Medulla oblongata (tissue), 1 donor: ENCODE measurements around the gene NETO2.
"Not testable (repeated sequence)": the region's sequence is repeated elsewhere in the genome, so short reads cannot be mapped to it uniquely, and the experiment has no call there.

Experiments used
- DNase-seq: peaks from one replicate; pipeline ENCODE4 v3.0.0-alpha.2; 2015; ENCODE audit errors: extremely low spot score

NETO2 gene

DNA sequence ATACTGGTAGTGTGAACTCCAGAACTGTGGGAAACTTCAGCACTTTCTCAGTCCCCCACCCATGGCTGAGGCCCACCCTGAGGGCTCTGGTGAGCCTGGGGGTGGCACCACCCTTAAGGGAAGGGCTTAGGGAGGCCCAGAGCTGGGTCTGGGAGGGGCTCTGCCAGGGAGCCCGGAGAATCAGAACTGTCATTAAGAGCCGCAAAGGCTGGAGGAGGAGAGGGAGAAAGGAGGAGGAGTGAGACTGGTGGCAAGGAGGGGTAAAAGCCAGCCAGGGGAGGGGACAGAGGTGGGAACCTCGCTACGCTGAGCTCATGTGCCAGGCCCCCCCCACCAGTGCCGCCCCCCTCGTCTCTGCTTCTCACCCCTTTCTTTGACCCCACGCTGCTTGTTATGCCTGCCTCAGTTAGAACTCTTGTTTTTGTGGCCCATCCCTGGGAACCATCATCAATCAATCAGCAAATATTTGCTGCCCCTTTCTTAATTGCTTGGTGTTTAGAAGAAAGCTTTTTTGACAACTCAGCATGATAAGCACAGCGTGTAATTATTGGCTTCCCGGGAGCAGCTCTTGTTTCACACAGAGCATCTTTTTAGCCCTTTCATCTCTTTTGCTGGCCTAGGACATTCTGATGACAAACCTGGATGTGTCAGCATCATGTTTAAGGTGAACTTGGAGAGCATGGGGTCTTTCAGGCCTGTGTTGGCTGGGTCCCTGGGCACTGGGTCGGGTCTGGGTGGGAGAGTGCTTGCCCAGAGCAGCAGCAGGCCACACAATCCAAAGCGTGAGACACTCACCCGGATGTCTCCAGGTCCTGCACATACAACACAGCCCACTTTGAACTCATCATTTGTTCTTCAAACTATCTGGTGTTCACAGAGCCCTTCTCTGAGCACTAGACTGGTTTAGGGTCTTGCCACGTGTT, 77.7 kb downstream of the NETO2 start:
- no peak for DNase-seq

DNA sequence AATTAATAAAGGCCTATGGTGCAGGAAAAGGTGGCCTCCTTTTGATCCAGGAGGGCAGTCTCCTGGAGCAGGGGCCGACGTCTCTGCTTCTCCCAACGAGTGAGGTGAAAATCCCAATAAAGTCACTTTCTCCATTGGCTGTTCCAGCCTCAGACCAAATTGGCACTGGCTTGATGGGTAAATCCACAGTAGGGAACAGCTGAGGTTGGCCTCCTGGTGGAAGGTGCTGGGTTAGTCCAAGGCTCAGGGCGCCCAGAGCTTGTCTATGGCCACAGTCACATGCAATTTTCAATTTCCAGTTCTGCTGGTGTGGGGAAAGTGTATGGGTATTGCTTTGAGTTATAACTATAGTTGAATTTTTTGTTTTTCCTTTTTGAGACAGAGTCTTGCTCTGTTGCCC, 79.0 kb downstream of the NETO2 start:
- no peak for DNase-seq

DNA sequence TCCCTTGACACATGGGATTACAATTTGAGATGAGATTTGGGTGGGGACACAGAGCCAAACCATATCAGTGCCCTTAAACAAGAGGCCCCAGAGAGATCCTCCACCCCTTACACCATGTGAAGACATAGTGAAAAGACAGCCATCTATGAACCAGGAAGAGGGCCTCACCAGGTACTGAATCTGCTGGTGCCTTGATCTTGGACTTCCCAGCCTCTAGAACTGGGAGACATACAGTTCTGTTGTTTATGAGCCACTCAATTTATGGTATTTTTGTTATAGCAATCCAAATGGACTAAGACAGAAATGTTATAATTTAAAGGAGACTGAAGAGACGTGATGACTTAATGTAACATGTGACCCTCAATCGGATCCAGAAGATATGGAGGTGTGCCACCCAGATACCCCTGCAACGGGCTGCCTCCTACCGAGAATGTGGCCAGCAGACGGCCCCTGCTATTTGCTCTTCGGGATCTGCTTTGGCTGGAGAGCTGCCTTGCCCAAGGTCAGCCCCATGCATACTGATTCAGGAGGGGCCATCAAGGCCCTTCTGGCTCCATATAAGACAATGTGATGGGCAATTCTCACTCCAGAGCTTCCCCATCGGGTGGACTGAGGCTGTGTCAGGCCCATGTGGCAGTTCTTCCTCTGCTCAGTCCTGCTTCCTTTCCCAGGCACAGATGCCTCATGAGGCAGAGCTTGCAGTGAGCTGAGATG, 80.6 kb downstream of the NETO2 start:
- DNase-seq: no peak

DNA sequence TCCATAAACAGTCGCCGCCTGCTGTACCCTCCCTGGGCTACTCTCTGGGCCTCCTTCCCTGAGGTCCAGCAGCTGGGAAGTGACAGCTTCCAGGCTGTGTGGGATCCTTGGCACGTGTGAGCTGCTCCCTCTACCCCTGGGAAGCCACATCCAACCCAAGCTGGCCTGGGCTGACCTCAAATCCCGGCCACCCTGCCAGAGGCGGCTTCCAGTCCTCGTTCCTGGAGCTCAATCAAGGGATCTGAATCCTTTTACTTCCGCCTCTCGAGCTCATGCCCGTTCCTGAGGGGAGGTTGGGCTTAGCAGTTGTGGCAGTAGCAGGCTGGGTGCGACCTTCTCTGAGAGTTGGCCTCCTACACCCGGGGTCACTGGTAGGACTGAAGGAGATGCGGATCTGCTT, 82.5 kb downstream of the NETO2 start:
- DNase-seq: no peak

DNA sequence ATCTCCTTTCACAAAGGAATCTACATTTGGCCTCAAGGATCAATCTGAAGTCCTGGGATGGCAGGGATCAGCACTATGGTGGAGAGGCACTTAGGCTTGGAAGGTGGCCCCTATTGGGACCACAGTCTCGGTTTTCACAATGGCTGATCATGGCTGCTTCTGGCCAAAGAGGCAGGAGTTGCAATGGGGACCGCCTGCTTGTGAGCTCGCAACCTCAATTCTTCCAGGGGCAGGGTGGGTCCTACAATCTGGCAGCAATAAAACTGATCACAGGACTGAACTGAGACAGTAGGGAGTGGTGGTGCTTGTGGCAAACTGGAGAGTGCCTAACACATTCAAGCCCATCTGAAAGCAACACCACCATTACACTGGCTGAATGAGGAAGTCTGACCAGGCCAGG, 83.1 kb downstream of the NETO2 start:
- DNase-seq: no peak

DNA sequence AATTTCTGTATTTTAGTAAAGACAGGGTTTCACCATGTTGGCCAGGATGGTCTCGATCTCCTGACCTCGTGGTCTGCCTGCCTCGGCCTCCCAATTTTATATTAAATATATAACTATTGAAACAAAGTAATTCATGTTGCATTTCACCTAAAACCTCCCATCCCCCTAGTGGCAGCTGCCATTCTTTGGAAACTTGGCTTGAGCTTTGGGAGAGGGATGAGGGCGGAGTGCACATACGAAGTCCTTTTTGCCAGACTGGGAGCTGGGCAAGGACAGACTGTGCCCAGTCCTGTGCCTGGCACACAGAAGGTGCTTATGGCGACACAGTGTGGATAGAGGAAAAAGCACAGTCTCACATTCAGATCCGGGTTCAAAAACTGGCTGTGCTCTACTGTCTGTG, 83.8 kb downstream of the NETO2 start:
- DNase-seq: no peak

DNA sequence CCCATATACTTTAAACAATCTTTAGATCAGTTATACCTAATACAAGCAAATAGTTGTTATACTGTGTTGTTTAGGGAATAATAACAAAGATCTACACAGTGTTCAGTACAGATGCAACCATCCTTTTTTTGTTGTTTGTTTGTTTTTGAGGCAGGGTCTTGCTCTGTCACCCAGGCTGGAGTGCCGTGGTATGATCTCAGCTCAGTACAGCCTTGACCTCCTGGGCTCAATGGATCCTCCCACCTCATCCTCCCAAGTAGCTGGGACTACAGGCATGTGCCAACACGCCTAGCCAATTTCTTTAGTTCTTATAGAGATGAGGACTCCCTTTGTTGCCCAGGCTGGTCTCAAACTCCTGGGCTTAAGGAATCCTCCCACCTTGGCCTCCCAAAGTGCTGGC, 84.6 kb downstream of the NETO2 start:
- DNase-seq: not testable (repeated sequence)

DNA sequence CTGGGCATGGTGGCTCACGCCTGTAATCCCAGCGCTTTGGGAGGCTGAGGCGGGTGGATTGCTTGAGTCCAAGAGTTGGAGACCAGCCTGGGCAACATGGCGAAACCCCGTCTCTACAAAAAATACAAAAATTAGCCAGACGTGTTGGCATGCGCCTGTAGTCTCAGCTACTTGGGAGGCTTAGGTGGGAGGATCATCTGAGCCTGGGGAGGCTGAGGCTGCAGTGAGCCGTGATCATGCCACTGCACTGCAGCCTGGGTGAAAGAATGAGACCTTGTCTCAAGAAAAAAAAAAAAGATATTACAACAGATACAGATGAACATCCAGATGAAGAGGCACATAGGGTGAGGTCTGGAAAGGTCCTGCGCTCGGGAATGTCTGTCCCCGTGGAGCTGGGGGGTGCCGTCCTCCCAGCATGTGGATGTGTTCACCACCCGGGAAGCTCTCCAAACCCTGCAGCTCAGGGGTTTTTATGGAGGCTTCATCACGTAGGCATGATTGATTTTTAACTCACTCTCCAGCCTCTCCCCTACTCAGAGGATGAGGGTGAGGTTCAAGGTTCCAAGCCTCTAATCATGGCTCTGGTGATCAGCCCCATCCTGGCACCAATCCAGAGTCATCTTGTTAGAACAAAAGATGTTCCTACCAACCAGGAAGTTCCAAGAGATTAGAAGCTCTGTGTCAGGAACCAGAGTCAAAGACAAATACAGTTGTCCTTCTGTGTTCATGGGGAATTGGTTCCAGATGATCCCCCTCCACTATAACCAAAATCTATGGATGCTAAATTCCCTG, 85.3 kb downstream of the NETO2 start:
- DNase-seq: no peak

DNA sequence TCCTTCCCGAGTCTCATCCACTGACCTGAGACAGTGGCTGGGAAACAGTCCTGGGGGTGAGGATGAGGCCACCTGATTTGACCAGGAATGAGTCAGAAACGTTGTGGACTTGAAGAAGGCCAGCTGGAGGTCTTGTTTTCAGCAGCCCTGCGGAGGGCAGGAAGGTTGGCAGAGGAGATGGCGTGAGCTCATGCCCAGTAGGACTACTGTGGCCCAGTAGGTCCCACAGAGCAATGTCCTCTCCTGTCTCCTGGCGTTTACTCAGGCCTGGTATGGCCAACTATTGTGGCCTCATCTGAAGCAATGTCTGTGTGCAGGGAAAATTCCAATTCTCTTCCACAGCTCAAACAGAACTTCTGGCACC, 86.1 kb downstream of the NETO2 start:
- DNase-seq: no peak

DNA sequence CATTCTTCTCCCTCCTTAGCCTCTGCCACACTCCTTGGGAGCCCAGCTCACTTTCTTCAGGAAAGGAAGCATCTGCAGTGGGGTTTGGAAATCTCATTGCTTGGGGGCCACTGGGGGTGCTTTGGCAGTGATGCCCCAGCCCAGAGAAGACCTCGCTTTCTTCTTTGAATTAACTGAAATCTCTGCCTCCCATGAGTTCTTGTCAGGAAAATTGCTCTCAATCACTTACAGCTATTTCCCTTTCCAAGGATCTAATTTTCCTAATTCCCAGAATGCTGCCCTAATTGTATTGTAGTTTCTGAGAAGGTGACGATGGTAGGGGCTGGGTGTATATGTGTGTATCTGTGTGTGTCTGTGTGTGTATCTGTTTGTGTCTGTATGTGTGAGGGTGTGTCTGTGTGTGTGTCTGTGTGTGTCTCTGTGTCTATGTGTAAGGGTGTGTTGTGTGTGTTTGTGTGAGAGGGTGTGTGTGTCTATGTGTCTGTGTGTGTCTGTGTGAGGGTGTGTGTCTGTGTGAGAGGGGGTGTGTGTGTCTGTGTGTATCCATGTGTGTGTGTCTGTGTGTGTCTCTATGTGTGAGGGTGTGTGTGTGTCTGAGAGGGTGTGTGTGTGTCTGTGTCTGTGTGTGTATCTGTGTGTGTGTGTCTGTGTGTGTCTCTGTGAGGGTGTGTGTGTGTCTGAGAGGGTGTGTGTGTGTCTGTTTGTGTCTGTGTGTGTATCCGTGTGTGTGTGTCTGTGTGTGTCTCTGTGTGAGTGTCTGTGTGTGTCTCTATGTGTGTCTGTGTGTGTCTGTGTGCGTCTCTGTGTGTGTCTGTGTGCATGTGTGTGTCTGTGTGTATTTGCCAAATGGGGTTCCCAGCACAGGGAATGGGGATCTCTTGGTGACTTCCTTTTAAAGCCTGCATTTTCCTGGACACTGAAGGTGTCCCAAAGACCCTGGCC, 86.8 kb downstream of the NETO2 start:
- no peak for DNase-seq

DNA sequence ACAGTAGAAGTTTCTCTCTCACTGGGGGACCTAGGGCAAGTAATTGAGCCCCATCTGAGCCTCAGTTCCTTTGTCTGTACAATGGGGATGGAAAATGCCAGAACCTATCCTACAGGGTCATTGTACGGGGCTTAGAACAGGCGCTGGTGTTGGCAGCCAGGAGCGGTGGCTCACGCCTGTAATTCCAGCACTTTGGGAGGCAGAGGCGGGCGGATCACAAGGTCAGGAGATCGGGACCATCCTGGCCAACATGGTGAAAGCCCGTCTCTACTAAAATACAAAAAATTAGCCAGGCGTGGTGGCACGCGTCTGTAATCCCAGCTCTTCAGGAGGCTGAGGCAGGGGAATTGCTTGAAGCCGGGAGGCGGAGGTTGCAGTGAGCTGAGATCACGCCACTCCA, 87.7 kb downstream of the NETO2 start:
- DNase-seq: not testable (repeated sequence)

DNA sequence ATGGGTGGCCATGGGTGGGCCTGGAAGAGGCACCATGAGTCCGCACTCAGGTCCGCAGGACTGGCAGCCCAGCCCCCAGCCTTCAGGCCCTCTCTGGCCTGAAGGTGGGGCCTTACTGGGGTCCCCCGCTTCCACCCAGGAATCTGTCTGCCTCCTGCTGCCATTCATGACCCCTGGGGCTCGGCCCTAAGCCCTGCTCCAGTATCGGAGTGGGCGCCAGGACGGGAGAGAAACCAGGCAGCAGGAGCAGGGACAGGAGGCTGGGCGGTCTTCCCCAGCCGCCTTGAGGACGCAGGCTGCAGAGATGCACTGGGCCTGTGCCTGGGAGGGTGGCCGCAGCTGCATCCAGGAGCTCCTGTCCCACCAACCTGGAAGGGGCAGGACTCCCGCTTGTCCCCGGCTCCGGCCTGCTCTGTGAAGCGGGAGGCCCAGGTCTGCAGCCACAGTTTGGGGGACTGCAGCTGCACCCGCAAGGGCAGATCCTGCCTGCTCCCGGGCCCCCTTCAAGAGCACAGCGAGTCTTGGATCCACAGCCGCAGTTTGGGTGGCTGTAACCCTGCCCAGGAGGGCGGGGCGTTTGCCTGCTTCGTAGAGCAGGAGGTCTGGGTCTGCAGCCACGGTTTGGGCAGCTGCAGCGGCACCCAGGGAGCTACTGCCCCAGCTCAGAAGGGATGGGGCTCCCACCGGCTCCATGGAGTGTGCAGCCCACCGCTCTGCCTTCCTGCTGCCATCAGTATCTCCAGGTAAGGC, 88.4 kb downstream of the NETO2 start:
- DNase-seq: no peak

DNA sequence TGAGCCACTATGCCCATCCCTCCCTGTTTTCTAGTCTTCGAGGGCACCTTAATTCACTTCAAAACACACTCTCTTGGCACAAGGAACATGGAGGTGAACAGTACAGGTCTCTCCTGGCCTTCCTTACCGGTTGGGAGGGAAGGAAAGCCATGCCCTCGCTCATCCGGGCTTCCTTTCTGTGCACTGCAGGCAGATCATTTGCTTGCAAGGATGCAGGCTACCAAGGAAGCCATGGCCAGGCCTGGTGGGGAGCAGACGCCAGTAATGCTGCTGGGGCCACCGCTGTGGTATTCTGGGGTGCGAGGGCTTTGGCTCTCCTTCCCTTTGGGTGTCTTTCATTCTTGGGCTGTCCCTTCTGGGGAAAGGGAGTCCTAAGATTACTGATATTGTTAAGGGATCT, 89.4 kb downstream of the NETO2 start:
- no peak for DNase-seq

DNA sequence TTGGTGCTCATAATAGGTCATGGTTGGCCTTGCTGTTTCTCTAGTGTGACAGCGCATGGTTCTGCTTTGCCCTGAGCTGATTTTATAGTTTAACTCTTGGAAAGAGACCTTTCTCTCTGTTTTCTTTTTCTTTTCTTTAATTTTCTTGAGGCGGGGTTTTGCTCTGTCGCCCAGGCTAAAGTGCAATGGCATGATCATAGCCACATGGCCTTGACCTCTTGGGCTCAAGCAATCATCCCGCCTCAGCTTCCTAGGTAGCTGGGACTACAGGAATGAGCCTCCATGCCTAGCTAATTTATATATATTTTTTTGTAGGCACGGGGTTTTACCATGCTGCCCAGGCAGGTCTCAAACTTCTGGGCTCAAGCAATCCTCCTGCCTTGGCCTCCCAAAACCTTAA, 89.8 kb downstream of the NETO2 start:
- no peak for DNase-seq

DNA sequence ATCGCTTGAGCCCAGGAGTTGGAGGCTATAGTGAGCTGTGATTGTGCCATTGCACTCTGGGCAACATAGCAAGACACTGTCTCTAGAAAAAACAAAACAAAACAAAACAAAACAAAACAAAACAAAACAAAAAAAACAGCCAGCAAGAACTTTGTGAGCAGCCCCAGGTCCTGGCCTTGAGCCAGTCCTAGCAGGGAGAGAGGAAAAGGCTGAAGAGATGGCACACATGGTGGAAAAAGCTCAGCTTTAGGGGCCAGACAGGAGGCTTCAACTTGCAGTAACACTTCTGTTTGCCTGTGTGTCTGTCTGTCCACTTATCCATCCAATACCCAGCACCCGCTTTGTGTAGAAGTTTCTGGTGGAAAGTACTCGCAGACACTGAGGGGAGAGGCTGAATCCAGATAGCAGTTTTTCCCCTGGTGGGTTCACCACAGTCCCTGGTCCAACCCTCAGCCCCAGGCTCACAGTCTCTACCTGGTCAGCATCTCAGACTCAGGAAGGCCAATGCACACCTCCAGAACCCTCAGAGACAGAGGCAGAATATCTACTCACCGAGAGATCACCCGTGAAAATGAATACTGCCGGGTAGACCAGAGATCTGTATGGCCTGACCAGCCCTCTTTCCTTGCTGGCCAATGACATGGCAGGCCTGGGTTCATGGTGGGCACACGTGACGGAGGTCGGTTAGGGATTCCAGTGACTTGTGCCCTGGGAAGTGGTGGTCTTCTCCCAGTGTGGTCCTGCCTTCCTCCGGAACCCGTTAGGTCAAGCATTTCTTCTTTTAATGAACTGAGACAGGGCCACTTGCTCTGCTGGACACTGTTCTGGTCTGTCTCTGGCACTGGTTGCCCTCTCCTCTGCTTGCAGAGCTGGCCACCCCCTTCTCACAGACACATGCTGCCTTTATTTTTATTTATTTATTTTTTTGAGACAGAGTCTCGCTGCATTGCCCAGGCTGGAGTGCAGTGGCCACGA, 90.8 kb downstream of the NETO2 start:
- no peak for DNase-seq

DNA sequence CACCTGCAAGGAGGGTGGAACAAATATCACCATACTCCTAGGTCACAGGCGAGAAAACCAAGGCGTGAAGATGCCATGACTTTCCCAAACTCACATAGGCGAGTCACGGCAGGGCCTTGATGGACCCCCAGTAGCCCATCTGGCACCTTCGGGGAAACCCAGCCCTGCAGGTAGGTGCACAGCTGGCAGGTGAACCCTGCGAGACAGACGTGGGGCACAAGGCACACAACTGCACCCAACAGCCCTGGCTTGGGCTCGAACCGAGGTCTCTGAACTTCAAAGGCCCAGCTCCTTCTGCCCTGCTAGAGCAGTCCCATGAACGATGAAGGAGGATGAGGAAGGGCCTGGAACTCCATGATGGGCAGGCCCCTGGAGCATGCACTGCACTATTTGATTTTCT, 92.7 kb downstream of the NETO2 start:
- no peak for DNase-seq

DNA sequence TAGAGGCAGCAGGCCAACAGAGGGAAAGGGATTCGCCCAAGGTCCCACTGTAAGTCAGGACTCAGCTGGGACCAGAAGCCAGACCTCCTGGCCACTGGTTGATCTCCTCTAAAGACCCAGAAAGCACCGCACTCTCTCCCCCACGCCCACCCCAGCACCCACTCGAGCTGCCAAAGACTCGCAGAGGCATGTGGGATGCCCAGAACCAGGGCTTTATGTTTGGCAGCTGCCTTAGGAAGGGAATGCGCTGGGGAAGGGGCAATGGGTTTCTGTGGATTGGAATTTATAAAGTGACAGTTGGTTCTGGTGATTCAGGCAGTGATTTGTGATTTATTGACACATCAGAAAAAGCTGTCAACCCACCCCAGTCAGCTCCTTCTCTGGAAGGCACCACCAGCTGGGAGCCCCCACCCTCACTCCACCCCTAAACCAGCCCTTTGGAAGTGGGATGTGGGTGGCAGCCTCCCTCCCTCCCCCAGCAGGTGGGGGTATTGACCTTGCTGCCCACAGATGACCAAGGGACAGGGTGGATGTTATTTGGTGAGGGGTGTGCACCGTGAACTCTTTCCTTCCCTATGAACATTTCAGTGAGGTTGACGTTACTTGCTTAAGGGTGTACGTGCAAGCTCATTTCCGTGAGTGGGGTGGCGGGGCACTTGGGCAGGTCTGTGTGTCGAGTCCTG, 93.7 kb downstream of the NETO2 start:
- DNase-seq: no peak

DNA sequence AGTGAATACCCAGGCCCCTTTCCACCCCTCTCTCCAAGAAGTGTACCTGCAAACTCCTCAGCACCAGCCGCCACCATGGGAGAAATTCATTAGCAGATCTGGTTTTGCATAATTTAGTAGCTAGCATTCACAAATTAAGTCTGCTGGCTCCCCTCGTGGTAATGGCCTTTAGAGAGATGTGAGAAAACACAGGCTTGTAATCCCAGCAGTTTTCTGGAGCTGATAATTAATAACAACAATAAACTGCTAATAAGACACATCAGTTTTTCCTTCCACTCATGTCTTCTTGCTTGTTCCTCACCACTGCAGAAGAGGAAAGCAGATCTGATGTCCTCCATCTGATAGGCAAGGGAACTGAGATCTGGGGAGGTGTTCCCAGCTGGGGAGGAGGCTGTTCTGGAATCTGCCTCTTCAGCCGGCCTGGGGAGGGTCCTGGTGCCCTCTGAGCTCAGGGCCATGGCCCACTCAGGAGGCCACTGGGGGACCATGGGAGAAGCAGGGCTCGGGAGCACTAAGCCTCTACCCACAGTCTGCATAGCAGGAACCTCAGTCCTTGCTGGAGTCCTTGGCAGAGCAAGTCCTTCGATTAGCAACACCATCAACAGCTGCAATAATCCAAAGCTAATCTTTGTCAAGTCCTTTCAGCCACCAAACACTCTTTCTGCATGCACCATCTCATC, 96.1 kb downstream of the NETO2 start:
- DNase-seq: no peak
